GM12878 (cell line): Measurements from ENCODE around the gene KIR2DL4.
"Not testable (repeated sequence)": the region's sequence is repeated elsewhere in the genome, so short reads cannot be mapped to it uniquely, and the experiment has no call there.

ENCODE experiments used
- MEF2A ChIP-seq: IDR thresholded peaks from 2 replicates; pipeline ENCODE4 v1.6.1; 2011; ENCODE audit warnings: low read depth, mild to moderate bottlenecking, low read length, moderate library complexity; ENCODE audit not compliant: insufficient read depth
- POLR2AphosphoS2 ChIP-seq: IDR thresholded peaks from 2 replicates; pipeline ENCODE4 v1.6.1; 2011; ENCODE audit warnings: low read depth, mild to moderate bottlenecking, low read length, improper control_type of control experiment, moderate library complexity
- SIX5 ChIP-seq: IDR thresholded peaks from 2 replicates; pipeline ENCODE4 v1.6.1; 2011; ENCODE audit warnings: mild to moderate bottlenecking, low read depth, low read length, moderate library complexity; ENCODE audit not compliant: severe bottlenecking
- TF ChIP-seq, protein P1 (sequence below): IDR thresholded peaks from 2 replicates; pipeline ENCODE4 v1.6.1; 2011; ENCODE audit warnings: mild to moderate bottlenecking, low read depth, low read length, moderate library complexity; ENCODE audit not compliant: insufficient replicate concordance
- TF ChIP-seq, protein P2 (sequence below), 3 experiments: IDR thresholded peaks in 2 of 3; conservative IDR thresholded peaks in 1 of 3; 2 replicates each; pipeline ENCODE4 v1.5.1; 2011; ENCODE audit warnings: low read depth in 3 of 3, low read length in 3 of 3, mild to moderate bottlenecking in 3 of 3, control low read depth in 2 of 3, moderate library complexity in 2 of 3, inconsistent platforms in 1 of 3, mixed read lengths in 1 of 3; ENCODE audit not compliant: control insufficient read depth in 2 of 3, insufficient read depth in 1 of 3; ENCODE audit errors: extremely low read depth in 1 of 3
- TF ChIP-seq, protein P3 (sequence below): fragments of 450-650 bp; IDR thresholded peaks from 2 replicates; pipeline ENCODE4 v1.6.1; 2016; ENCODE audit warnings: mild to moderate bottlenecking
- TF ChIP-seq, protein P4 (sequence below): fragments of 450-650 bp; conservative IDR thresholded peaks from 2 replicates; pipeline ENCODE4 v1.6.1; 2017; ENCODE audit warnings: mild to moderate bottlenecking, moderate library complexity

DNA sequence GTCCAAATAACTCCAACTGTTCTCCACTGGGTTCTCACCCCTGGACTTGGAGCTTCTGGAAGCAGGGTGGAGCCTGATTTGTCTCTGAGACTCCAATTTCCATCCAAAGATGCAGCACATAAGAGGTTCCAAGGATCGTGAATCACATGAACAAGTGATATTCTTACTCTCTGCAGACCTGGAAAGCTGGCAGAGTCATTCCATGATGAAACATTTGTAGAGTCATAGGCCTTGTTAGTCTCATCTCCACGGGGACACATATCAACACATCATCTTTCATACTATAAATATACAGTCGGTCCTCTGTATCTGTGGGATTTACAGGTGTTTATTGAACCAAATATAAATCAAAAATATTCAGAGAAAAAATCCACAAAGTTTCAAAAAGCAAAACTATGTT, 11.2 kb downstream of the KIR2DL4 start:
- TF ChIP-seq POLR2AphosphoS2, MEF2A, SIX5: not testable (repeated sequence)
- TF ChIP-seq, protein P1, sequence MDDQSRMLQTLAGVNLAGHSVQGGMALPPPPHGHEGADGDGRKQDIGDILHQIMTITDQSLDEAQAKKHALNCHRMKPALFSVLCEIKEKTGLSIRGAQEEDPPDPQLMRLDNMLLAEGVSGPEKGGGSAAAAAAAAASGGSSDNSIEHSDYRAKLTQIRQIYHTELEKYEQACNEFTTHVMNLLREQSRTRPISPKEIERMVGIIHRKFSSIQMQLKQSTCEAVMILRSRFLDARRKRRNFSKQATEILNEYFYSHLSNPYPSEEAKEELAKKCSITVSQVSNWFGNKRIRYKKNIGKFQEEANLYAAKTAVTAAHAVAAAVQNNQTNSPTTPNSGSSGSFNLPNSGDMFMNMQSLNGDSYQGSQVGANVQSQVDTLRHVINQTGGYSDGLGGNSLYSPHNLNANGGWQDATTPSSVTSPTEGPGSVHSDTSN: not testable (repeated sequence)
- TF ChIP-seq, protein P2, sequence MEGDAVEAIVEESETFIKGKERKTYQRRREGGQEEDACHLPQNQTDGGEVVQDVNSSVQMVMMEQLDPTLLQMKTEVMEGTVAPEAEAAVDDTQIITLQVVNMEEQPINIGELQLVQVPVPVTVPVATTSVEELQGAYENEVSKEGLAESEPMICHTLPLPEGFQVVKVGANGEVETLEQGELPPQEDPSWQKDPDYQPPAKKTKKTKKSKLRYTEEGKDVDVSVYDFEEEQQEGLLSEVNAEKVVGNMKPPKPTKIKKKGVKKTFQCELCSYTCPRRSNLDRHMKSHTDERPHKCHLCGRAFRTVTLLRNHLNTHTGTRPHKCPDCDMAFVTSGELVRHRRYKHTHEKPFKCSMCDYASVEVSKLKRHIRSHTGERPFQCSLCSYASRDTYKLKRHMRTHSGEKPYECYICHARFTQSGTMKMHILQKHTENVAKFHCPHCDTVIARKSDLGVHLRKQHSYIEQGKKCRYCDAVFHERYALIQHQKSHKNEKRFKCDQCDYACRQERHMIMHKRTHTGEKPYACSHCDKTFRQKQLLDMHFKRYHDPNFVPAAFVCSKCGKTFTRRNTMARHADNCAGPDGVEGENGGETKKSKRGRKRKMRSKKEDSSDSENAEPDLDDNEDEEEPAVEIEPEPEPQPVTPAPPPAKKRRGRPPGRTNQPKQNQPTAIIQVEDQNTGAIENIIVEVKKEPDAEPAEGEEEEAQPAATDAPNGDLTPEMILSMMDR (IDR thresholded peaks at IDR 0.05 in 2 of 3, conservative IDR thresholded peaks at IDR 0.05 in 1 of 3; ENCODE audit: control insufficient read depth in 2 of 3, extremely low read depth in 1 of 3, insufficient read depth in 1 of 3, low read depth in 3 of 3, low read length in 3 of 3): not testable (repeated sequence)
- TF ChIP-seq, protein P3, sequence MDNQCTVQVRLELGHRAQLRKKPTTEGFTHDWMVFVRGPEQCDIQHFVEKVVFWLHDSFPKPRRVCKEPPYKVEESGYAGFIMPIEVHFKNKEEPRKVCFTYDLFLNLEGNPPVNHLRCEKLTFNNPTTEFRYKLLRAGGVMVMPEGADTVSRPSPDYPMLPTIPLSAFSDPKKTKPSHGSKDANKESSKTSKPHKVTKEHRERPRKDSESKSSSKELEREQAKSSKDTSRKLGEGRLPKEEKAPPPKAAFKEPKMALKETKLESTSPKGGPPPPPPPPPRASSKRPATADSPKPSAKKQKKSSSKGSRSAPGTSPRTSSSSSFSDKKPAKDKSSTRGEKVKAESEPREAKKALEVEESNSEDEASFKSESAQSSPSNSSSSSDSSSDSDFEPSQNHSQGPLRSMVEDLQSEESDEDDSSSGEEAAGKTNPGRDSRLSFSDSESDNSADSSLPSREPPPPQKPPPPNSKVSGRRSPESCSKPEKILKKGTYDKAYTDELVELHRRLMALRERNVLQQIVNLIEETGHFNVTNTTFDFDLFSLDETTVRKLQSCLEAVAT: not testable (repeated sequence)
- TF ChIP-seq, protein P4, sequence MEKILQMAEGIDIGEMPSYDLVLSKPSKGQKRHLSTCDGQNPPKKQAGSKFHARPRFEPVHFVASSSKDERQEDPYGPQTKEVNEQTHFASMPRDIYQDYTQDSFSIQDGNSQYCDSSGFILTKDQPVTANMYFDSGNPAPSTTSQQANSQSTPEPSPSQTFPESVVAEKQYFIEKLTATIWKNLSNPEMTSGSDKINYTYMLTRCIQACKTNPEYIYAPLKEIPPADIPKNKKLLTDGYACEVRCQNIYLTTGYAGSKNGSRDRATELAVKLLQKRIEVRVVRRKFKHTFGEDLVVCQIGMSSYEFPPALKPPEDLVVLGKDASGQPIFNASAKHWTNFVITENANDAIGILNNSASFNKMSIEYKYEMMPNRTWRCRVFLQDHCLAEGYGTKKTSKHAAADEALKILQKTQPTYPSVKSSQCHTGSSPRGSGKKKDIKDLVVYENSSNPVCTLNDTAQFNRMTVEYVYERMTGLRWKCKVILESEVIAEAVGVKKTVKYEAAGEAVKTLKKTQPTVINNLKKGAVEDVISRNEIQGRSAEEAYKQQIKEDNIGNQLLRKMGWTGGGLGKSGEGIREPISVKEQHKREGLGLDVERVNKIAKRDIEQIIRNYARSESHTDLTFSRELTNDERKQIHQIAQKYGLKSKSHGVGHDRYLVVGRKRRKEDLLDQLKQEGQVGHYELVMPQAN: not testable (repeated sequence)
